Smooth muscle cell (in vitro differentiated cells): Measurements from ENCODE around the gene RNU6-9. TPM values are rescaled to one million over a fixed set of nuclear protein-coding genes. Genes with fewer than 3 reads are reported as not detected.

ENCODE experiments used
- DNase-seq: peaks from one replicate; lab custom pipeline; 2025; ENCODE audit not compliant: unreplicated experiment; lab: John Stamatoyannopoulos, UW
- H2AFZ ChIP-seq: fragments of 200-600 bp; sonication (generic); 2 replicates; pipeline ENCODE4 v1.6.0; 2016; ENCODE audit warnings: antibody characterized with exemption, low read depth, mild to moderate bottlenecking
- H3F3A ChIP-seq: fragments of 200-600 bp; sonication (generic); 2 replicates; pipeline ENCODE4 v1.6.0; 2017; ENCODE audit warnings: antibody characterized with exemption, low read depth
- H3K27ac ChIP-seq: fragments of 200-600 bp; sonication (generic); 2 replicates; pipeline ENCODE4 v1.5.1; 2016; ENCODE audit warnings: low read depth, mild to moderate bottlenecking
- H3K27me3 ChIP-seq: fragments of 200-600 bp; sonication (generic); 2 replicates; pipeline ENCODE4 v1.6.1; 2016; ENCODE audit warnings: low read depth, mild to moderate bottlenecking
- H3K36me3 ChIP-seq: fragments of 200-600 bp; sonication (generic); 2 replicates; pipeline ENCODE4 v1.5.1; 2016; ENCODE audit warnings: low read depth
- H3K4me1 ChIP-seq: fragments of 200-600 bp; sonication (generic); 2 replicates; pipeline ENCODE4 v1.5.1; 2016; ENCODE audit warnings: low read depth
- H3K4me2 ChIP-seq: fragments of 200-600 bp; sonication (generic); 2 replicates; pipeline ENCODE4 v1.6.0; 2016; ENCODE audit warnings: mild to moderate bottlenecking
- H3K4me3 ChIP-seq: fragments of 200-600 bp; sonication (generic); 2 replicates; pipeline ENCODE4 v1.5.1; 2016; ENCODE audit warnings: mild to moderate bottlenecking
- H3K79me2 ChIP-seq: fragments of 200-600 bp; sonication (generic); 2 replicates; pipeline ENCODE4 v1.6.0; 2016; ENCODE audit warnings: low read depth, mild to moderate bottlenecking
- H3K9ac ChIP-seq: fragments of 200-600 bp; sonication (generic); 2 replicates; pipeline ENCODE4 v1.6.0; 2016; ENCODE audit warnings: low read depth
- H3K9me3 ChIP-seq: fragments of 200-600 bp; sonication (generic); replicated peaks from 2 replicates; pipeline ENCODE4 v1.5.1; 2016; ENCODE audit warnings: low read depth
- H4K20me1 ChIP-seq: fragments of 200-600 bp; sonication (generic); 2 replicates; pipeline ENCODE4 v1.6.0; 2016; ENCODE audit warnings: low read depth
- CTCF ChIP-seq: fragments of 200-600 bp; sonication (generic); IDR thresholded peaks from 2 replicates; pipeline ENCODE4 v1.5.1; 2017; ENCODE audit warnings: borderline replicate concordance, mild to moderate bottlenecking, antibody characterized with exemption; ENCODE audit not compliant: insufficient read depth, poor library complexity, severe bottlenecking
- WGBS: methylation state at CpG from one replicate; pipeline ENCODE4 v1.1.7; 2016; ENCODE audit warnings: low lambda C conversion rate; 5-methylcytosine and 5-hydroxymethylcytosine counted together
- polyA plus RNA-seq: library from polyadenylated mRNA; unstranded; fragments of >200 nt; fragmentation: Nextera tagmentation; extraction: Ambion mirVana; gene quantifications from 2 replicates; pipeline ENCODE4 v1.2.1, GENCODE V29; 2016
- total RNA-seq: library from RNA; depleted of rRNA; stranded (reverse); fragments of >200 nt; gene quantifications from 2 replicates; pipeline ENCODE4 v1.2.3, GENCODE V29; 2014

Gene RNU6-9
- total and polyA plus RNA-seq, 2 experiments from 2014 or later, result not detected

GRCh38 chr19:903266-903797 lies 10.0 kb downstream of the RNU6-9 start:
- Histone ChIP-seq H3K79me2 (peaks cover 50% of the 10 kb centered on the region), H3K27ac (no peak overlapping the region), H3K4me3 (no peak overlapping the region), H4K20me1 (peaks cover 95% of the 10 kb centered on the region), H3F3A (no peaks in the 10 kb centered on the region), H3K27me3 (no peaks in the 10 kb centered on the region), H3K36me3 (no peaks in the 10 kb centered on the region), H3K9me3 (no peaks in the 10 kb centered on the region), H3K4me2 (no peak overlapping the region), H2AFZ (no peak overlapping the region), H3K4me1 (peaks cover 4% of the 10 kb centered on the region), H3K9ac (no peak overlapping the region)
- 79% methylated on average over 30 of the region's 32 CpGs for WGBS
- TF ChIP-seq CTCF, result no peak
- DNase-seq, result no peak

GRCh38 chr19:904545-904944 lies 11.3 kb downstream of the RNU6-9 start:
- H3K27me3 ChIP-seq, result no peaks in the 10 kb centered on the region
- peaks cover 61% of the 10 kb centered on the region for H3K79me2 ChIP-seq
- WGBS, result 97% methylated on average over 8 of the region's 8 CpGs
- peaks cover 96% of the 10 kb centered on the region for H4K20me1 ChIP-seq
- no peak overlapping the region for H3K27ac ChIP-seq
- no peak overlapping the region for H2AFZ ChIP-seq
- no peaks in the 10 kb centered on the region for H3F3A ChIP-seq
- H3K36me3 ChIP-seq, result no peaks in the 10 kb centered on the region
- no peak overlapping the region for H3K9ac ChIP-seq
- H3K4me2 ChIP-seq, result no peak overlapping the region
- peaks cover 4% of the 10 kb centered on the region for H3K4me1 ChIP-seq
- TF ChIP-seq CTCF, result no peak
- H3K4me3 ChIP-seq, result no peak overlapping the region
- no peak for DNase-seq
- no peaks in the 10 kb centered on the region for H3K9me3 ChIP-seq

GRCh38 chr19:906480-906879 lies 13.2 kb downstream of the RNU6-9 start:
- Histone ChIP-seq H3K9me3 (no peaks in the 10 kb centered on the region), H3K4me3 (no peak overlapping the region), H3K4me2 (no peak overlapping the region), H3F3A (peaks cover 2% of the 10 kb centered on the region), H2AFZ (no peak overlapping the region), H4K20me1 (peaks cover 98% of the 10 kb centered on the region), H3K79me2 (peaks cover 80% of the 10 kb centered on the region), H3K27ac (no peak overlapping the region), H3K9ac (no peak overlapping the region), H3K27me3 (no peaks in the 10 kb centered on the region), H3K36me3 (no peaks in the 10 kb centered on the region), H3K4me1 (peaks cover 4% of the 10 kb centered on the region)
- no peak for DNase-seq
- no peak for TF ChIP-seq CTCF
- over 99% methylated on average over 7 of the region's 7 CpGs for WGBS

GRCh38 chr19:907183-907853 lies 14.0 kb downstream of the RNU6-9 start:
- Histone ChIP-seq H3K4me1 (peaks cover 4% of the 10 kb centered on the region), H3K27me3 (no peaks in the 10 kb centered on the region), H3K9me3 (no peaks in the 10 kb centered on the region), H3K36me3 (no peaks in the 10 kb centered on the region), H4K20me1 (peaks cover 93% of the 10 kb centered on the region), H3K4me2 (no peak overlapping the region), H3F3A (peaks cover 3% of the 10 kb centered on the region), H3K27ac (no peak overlapping the region), H3K79me2 (peaks cover 83% of the 10 kb centered on the region), H2AFZ (no peak overlapping the region), H3K4me3 (no peak overlapping the region), H3K9ac (no peak overlapping the region)
- no peak for DNase-seq
- TF ChIP-seq CTCF, result no peak
- WGBS, result 90% methylated on average over 9 of the region's 14 CpGs
